ENCODE data around the gene GPR6.

GRCh38 chr6:110020888-110021287, 42.8 kb downstream of the GPR6 start:
- no peak for TF ChIP-seq CTCF (IDR thresholded peaks at IDR 0.05)
- no peak for TF ChIP-seq POLR2A (IDR thresholded peaks at IDR 0.05)
